ENCODE results near the gene PITPNM2. TPM values are rescaled to one million over a fixed set of nuclear protein-coding genes. Genes with fewer than 3 reads are reported as not detected.

Gene PITPNM2
- total and polyA plus RNA-seq, 12 donors = 5.6 to 32.7 (median 18.4) TPM

DNA sequence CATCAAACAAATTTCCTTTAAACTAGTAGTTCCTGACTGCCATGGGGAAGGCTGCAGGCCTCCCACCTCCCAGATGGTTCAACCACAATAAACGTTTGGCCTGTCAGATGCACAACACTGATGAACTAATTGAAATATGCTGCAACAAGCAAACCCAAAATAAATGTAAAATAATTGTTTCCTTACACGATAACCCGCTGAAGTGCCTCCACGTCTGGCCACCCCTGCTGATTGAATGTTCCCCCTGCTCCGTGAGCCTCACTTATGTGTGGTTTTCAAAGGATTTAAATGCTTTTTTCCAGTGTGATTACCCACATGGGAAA, 8.4 kb downstream of the PITPNM2 start:
- WGBS, 2 donors = 72 to 80% methylated on average over 5 of the region's 5 CpGs
- intact Hi-C loops (cut with DNase I) = loop anchor here in 7 of 10 donors (5.0 to 10.0 kb wide), 5 partner anchors 35 to 158 kb away; partner anchors contain the start of gene ARL6IP4 (in 1 of the 7)

DNA sequence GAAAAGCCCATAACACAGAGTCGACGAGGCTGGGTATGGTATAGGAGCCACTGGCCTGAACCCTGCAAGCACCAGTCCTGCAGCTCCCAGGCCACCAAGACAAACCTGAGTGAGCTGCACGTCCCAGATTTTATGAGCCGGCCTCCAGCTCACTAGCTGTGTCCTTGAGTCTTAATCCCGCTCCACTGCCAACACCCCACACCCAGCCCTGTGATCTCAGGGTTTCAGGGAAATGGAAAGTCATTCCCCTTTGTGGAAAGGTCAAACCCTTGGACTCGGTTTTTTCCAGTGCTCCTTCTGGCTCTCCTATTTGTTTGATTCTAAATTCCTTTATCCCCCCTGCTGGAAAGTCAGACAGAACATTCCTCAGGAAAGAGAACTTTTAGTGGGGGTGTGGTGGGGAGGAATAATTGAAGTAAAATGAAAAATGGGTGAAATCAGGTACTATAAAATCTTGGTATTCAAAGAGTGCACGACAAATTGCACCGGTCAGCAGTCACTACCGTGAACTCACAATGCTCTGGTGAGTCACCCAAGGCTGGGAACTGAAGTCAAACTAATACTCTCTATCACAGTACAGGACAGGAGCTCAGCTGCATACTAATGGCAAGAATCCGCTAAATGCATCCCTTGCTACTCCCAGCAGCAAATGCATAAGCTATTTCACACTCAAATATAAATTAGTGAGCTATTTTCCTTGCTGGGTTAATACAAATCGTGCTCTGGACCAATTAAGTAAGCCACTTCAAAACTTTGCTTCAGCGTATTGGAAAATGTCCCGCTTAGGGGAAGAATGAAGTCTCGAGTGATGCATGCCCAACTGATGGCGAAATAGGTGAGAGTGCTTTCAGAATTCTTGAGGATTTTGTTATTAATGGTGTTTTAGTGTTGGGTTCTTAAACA, 9.0 kb downstream of the PITPNM2 start:
- H3K4me1 ChIP-seq = peaks cover 25 to 54% (median 46%) of the 10 kb centered on the region in 9 donors
- peak overlapping the region; percentile 7 to 89 (median 77) for H3K27ac ChIP-seq
- no peaks in the 10 kb centered on the region for H3K9me3 ChIP-seq
- TF ChIP-seq, protein P1, sequence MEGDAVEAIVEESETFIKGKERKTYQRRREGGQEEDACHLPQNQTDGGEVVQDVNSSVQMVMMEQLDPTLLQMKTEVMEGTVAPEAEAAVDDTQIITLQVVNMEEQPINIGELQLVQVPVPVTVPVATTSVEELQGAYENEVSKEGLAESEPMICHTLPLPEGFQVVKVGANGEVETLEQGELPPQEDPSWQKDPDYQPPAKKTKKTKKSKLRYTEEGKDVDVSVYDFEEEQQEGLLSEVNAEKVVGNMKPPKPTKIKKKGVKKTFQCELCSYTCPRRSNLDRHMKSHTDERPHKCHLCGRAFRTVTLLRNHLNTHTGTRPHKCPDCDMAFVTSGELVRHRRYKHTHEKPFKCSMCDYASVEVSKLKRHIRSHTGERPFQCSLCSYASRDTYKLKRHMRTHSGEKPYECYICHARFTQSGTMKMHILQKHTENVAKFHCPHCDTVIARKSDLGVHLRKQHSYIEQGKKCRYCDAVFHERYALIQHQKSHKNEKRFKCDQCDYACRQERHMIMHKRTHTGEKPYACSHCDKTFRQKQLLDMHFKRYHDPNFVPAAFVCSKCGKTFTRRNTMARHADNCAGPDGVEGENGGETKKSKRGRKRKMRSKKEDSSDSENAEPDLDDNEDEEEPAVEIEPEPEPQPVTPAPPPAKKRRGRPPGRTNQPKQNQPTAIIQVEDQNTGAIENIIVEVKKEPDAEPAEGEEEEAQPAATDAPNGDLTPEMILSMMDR (IDR thresholded peaks at IDR 0.05) = no peak
- intact Hi-C loops (cut with DNase I) = loop anchor here in 7 of 10 donors (5.0 to 10.0 kb wide), 5 partner anchors 35 to 157 kb away; partner anchors contain the start of gene ARL6IP4 (in 1 of the 7)
- peak; percentile 73 to 91 (median 84) for ATAC-seq
- no peak overlapping the region for H3K4me3 ChIP-seq
- peaks cover 0 to 12% (median 0%) of the 10 kb centered on the region in 9 donors for H3K36me3 ChIP-seq
- 47% methylated on average over 15 of the region's 15 CpGs for WGBS, 2 donors
- DNase-seq = peak; percentile 51 to 62
- no peaks in the 10 kb centered on the region for H3K27me3 ChIP-seq

More for the DNA sequence above, 8.4 kb downstream of the PITPNM2 start:
- DNase-seq (no peak), ATAC-seq (no peak)
- peaks cover 25 to 54% (median 46%) of the 10 kb centered on the region in 9 donors for H3K4me1 ChIP-seq
- no peaks in the 10 kb centered on the region for H3K9me3 ChIP-seq
- no peaks in the 10 kb centered on the region for H3K27me3 ChIP-seq
- TF ChIP-seq, protein P1 (IDR thresholded peaks at IDR 0.05) = no peak
- peaks cover 0 to 9% (median 0%) of the 10 kb centered on the region in 9 donors for H3K36me3 ChIP-seq
- H3K27ac ChIP-seq = peak overlapping the region in 8 of 10 donors; percentile 67 to 89 (median 82)
- H3K4me3 ChIP-seq = no peak overlapping the region

DNA sequence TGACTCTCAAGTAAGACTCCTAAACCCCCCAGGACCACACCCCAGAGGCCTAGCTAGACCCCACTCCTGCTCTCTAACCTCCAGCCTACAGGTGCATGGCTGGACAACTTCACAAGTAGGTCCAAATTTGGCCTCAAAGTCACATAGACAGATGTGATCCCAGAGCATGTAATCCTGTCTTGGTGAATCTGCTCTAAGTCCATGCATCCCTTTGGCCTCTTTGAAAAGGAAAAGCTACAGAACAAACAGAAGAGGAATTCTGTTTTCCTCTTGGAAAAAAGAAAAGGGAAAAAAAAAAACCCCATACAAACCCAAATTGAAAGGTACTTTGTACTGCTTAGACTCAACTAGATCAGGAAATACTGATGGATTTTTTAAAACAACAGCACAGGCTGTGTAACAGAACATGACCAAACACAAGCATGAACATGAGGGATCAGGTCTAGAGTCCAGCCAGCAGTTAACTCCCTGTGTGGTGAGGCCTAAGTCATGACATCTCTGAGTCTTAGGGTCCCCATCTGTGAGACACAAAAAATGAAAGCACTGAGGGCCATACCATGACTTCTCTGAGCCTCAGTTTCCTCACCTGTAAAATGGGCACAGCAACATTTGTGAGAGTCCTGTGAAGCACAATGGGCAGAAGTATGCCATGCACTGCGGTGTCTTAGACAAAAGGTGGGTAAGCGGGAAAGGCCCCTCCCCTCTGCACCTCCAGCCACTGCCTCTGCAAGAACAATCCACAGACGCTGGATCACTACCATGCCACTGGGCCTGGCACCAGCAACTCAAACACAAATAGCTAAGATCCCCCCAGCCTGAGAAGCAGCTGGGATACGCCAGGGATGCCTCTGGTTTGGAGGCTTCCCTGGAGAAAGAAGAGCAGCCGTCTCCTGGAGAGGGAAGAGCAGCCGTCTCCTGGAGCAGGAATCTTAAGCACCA, 9.9 kb downstream of the PITPNM2 start:
- ATAC-seq = peak in 2 of 8 donors; percentile 2 to 7
- 79 to 82% methylated on average over 6 of the region's 6 CpGs for WGBS, 2 donors
- intact Hi-C loops (cut with DNase I) = loop anchor here in 7 of 10 donors (5.0 to 10.0 kb wide), 5 partner anchors 34 to 156 kb away; partner anchors contain the start of gene ARL6IP4 (in 1 of the 7)
- no peak for DNase-seq
- Histone ChIP-seq H3K36me3 (peaks cover 0 to 7% (median 0%) of the 10 kb centered on the region in 9 donors), H3K27ac (peak overlapping the region; percentile 7 to 89 (median 77)), H3K27me3 (no peaks in the 10 kb centered on the region), H3K9me3 (no peaks in the 10 kb centered on the region), H3K4me1 (peaks cover 25 to 54% (median 46%) of the 10 kb centered on the region in 9 donors), H3K4me3 (no peak overlapping the region)
- TF ChIP-seq, protein P1 (IDR thresholded peaks at IDR 0.05) = no peak
